Keratinocyte (primary cell): ENCODE data around the gene CACNA2D2. TPM values are rescaled to one million over a fixed set of nuclear protein-coding genes. Genes with fewer than 3 reads are reported as not detected.

Source experiments
- DNase-seq: peaks from one replicate; pipeline ENCODE4 v3.0.0-alpha.2; 2011; ENCODE audit warnings: low read depth, missing footprints, low spot score
- FAIRE-seq: peaks from 2 replicates; lab custom pipeline; 2011; peaks lifted over from hg19 to GRCh38; lab: Jason Lieb, UNC
- H2AFZ ChIP-seq: 2 replicates; pipeline ENCODE4 v1.6.0; 2012; ENCODE audit warnings: low read length, control low read depth, inconsistent platforms; ENCODE audit not compliant: control insufficient read depth
- H3K27ac ChIP-seq: 2 replicates; pipeline ENCODE4 v1.5.1; 2011; ENCODE audit warnings: low read length; ENCODE audit not compliant: control insufficient read depth, insufficient read depth
- H3K27me3 ChIP-seq: 3 replicates; pipeline ENCODE4 v1.6.0; 2011; ENCODE audit warnings: low read length; ENCODE audit not compliant: control insufficient read depth, insufficient read depth; ENCODE audit errors: extremely low read depth
- H3K36me3 ChIP-seq, 2 experiments: 2 replicates in 1 of 2; 3 replicates in 1 of 2; pipeline ENCODE4 v1.5.1; 2011; ENCODE audit warnings: low read length in 2 of 2, mild to moderate bottlenecking in 1 of 2; ENCODE audit not compliant: control insufficient read depth in 2 of 2, insufficient read depth in 2 of 2; ENCODE audit errors: extremely low read depth in 1 of 2
- H3K4me1 ChIP-seq: 3 replicates; pipeline ENCODE4 v1.5.1; 2011; ENCODE audit warnings: low read length; ENCODE audit not compliant: control insufficient read depth, insufficient read depth; ENCODE audit errors: extremely low read depth
- H3K4me2 ChIP-seq: 3 replicates; pipeline ENCODE4 v1.6.0; 2011; ENCODE audit warnings: low read depth, low read length; ENCODE audit not compliant: control insufficient read depth, insufficient read depth; ENCODE audit errors: extremely low read depth
- H3K4me3 ChIP-seq, 3 experiments: fragments of 200-600 bp in 1 of 3; sonication (generic) in 1 of 3; 2 replicates in 2 of 3; 3 replicates in 1 of 3; pipeline ENCODE4 v1.5.1; 2011 to 2016; ENCODE audit warnings: low read length in 3 of 3, mild to moderate bottlenecking in 3 of 3, control low read depth in 2 of 3, inconsistent platforms in 1 of 3, low read depth in 1 of 3, mixed read lengths in 1 of 3, mixed run types in 1 of 3, moderate library complexity in 1 of 3; ENCODE audit not compliant: control insufficient read depth in 2 of 3, insufficient read depth in 2 of 3; ENCODE audit errors: extremely low read depth in 1 of 3
- H3K79me2 ChIP-seq: 2 replicates; pipeline ENCODE4 v1.6.0; 2012; ENCODE audit warnings: low read length; ENCODE audit not compliant: control insufficient read depth, insufficient read depth
- H3K9ac ChIP-seq: 3 replicates; pipeline ENCODE4 v1.6.0; 2011; ENCODE audit warnings: low read length; ENCODE audit not compliant: control insufficient read depth, insufficient read depth; ENCODE audit errors: extremely low read depth
- H3K9me1 ChIP-seq: 3 replicates; pipeline ENCODE4 v1.6.0; 2011; ENCODE audit warnings: low read length; ENCODE audit not compliant: control insufficient read depth, insufficient read depth; ENCODE audit errors: extremely low read depth
- H3K9me3 ChIP-seq: 2 replicates; pipeline ENCODE4 v1.5.1; 2012; ENCODE audit warnings: low read depth, low read length; ENCODE audit not compliant: control insufficient read depth
- H4K20me1 ChIP-seq: 3 replicates; pipeline ENCODE4 v1.6.0; 2011; ENCODE audit warnings: low read length; ENCODE audit not compliant: control insufficient read depth, insufficient read depth; ENCODE audit errors: extremely low read depth
- CTCF ChIP-seq, 3 experiments: IDR thresholded peaks in 1 of 3; conservative IDR thresholded peaks in 1 of 3; optimal IDR thresholded peaks in 1 of 3; 2 replicates in 2 of 3; 3 replicates in 1 of 3; pipeline versions ENCODE3 to v1.5.1; 2011; ENCODE audit warnings: low read length in 3 of 3, mild to moderate bottlenecking in 3 of 3, moderate library complexity in 2 of 3, control low read depth in 1 of 3, inconsistent platforms in 1 of 3; ENCODE audit not compliant: insufficient read depth in 2 of 3; ENCODE audit errors: extremely low read depth in 1 of 3
- EZH2 ChIP-seq: IDR thresholded peaks from one replicate; pipeline ENCODE4 v1.6.1; 2012; ENCODE audit warnings: inconsistent platforms, mild to moderate bottlenecking, low read length, moderate library complexity
- dilution Hi-C: fragments of 300-500 bp; cut with MboI; formaldehyde crosslinking; loops from one replicate; pipeline ENCODE4 v1.7.0; 2020; ENCODE audit warnings: low sequenced_read_pairs; ENCODE audit not compliant: extremely low pct_ligation_motif_present
- polyA plus RNA-seq, 5 experiments: library from polyadenylated mRNA; depleted of rRNA in 3 of 5; stranded (reverse) in 3 of 5; stranded (forward) in 1 of 5; unstranded in 1 of 5; fragments of >200 nt; gene quantifications; 1 replicate in 1 of 5; 2 replicates in 3 of 5; 3 replicates in 1 of 5; pipeline versions ENCODE4 v1.2.1 to v1.2.3, GENCODE V29; 2011 to 2012; ENCODE audit warnings: missing spikeins in 2 of 5, low read depth in 1 of 5, low replicate concordance in 1 of 5

Gene CACNA2D2
- polyA plus RNA-seq, 1 donor (not counting 4 experiments of a cell fraction or from before 2014, with no cell fraction given): 0.04 TPM

DNA sequence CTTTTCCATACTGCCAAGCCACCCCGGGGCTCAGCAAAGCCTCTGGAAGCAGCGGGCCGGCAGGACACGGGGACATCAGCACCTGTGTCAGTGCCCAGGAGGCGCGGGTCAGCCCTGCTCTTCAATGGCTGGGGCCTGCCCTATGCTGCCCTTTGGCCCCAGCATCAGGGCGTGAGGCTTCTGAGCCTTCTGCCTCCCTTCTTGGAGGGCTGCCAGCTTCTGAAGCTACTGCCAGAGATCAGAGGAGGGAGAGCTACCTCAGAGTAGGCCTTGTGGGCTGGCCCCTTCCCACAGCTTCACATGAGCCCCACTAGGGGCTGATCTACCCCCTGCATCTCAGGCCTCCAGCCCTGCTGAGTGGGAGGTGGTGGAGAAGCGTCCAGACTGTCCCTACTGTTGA lies 131.1 kb downstream of the CACNA2D2 start:
- Histone ChIP-seq H3K27me3 (peaks cover 10% of the 10 kb centered on the region), H3K9ac (no peak overlapping the region), H2AFZ (no peak overlapping the region), H3K4me1 (peaks cover 7% of the 10 kb centered on the region), H3K27ac (no peak overlapping the region), H3K36me3 (no peaks in the 10 kb centered on the region), H3K9me3 (no peaks in the 10 kb centered on the region), H3K4me3 (no peak overlapping the region), H3K79me2 (no peaks in the 10 kb centered on the region), H3K9me1 (no peaks in the 10 kb centered on the region), H4K20me1 (no peaks in the 10 kb centered on the region), H3K4me2 (no peak overlapping the region)
- FAIRE-seq (no peak), DNase-seq (no peak)
- TF ChIP-seq CTCF (optimal IDR thresholded peaks at IDR 0.05 in 1 of 3, IDR thresholded peaks at IDR 0.05 in 1 of 3, conservative IDR thresholded peaks at IDR 0.05 in 1 of 3; ENCODE audit: extremely low read depth in 1 of 3, insufficient read depth in 2 of 3, low read length in 3 of 3) (no peak), EZH2 (no peak)
- dilution Hi-C loops: no loop called here

DNA sequence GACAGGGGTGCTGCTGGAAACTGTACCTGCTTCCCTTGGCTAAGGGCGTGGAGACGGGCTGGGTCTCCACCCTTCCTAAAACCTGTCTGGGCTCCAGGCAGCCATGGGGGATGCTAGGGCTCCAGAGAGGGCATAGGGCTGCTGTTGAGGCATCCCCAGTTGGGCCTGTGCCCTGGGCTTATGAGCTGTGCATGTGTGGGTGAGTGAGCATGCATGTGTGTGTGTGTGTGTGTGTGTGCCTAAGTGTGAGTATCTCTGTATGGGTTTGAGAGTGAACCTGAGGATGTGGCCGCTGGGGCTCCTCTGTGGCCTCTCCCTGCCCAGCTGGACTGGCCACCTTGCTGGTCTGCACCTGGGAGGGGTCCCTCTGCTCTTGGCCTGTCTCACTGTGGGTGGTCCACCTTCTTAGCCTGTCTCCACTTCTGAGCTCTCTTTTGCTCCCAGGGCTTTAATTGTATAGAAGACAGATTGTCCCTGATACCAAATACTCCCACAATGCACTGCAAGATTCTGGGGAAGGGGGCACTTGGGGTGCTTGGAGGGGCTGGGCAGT lies 132.2 kb downstream of the CACNA2D2 start:
- H3K4me3 ChIP-seq: no peak overlapping the region
- H3K27ac ChIP-seq: no peak overlapping the region
- no peaks in the 10 kb centered on the region for H4K20me1 ChIP-seq
- dilution Hi-C loops: no loop called here
- H3K79me2 ChIP-seq: no peaks in the 10 kb centered on the region
- no peaks in the 10 kb centered on the region for H3K9me1 ChIP-seq
- H3K27me3 ChIP-seq: peaks cover 12% of the 10 kb centered on the region
- H3K4me2 ChIP-seq: no peak overlapping the region
- no peaks in the 10 kb centered on the region for H3K9me3 ChIP-seq
- no peak for TF ChIP-seq EZH2
- no peak for TF ChIP-seq CTCF (optimal IDR thresholded peaks at IDR 0.05 in 1 of 3, IDR thresholded peaks at IDR 0.05 in 1 of 3, conservative IDR thresholded peaks at IDR 0.05 in 1 of 3; ENCODE audit: extremely low read depth in 1 of 3, insufficient read depth in 2 of 3, low read length in 3 of 3)
- H3K36me3 ChIP-seq: no peaks in the 10 kb centered on the region
- H3K9ac ChIP-seq: no peak overlapping the region
- FAIRE-seq (no peak), DNase-seq (no peak)
- H3K4me1 ChIP-seq: peaks cover 7% of the 10 kb centered on the region
- no peak overlapping the region for H2AFZ ChIP-seq
